ENCODE results near the gene RET.

RET gene

DNA sequence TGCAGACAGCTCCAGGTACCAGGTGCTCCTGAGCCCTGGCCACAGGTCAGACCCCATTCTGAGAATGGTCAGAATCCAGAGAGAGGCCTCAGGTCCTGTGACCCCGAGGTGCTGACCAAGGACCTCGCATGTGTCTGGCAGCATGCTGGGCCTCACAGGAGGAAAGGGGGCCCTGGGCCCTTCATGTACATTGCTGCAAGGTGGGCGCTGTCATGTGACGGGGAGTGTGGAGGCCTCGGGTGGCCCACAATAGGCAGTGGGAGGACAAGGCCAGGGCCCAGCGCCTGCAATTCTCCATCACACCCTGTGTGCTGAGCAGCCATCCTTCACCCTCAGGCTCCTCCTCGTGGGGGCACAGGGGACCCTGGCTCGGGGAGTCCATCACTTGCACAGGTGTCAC lies 15.5 kb upstream of the RET start:
- TF ChIP-seq, protein P1, sequence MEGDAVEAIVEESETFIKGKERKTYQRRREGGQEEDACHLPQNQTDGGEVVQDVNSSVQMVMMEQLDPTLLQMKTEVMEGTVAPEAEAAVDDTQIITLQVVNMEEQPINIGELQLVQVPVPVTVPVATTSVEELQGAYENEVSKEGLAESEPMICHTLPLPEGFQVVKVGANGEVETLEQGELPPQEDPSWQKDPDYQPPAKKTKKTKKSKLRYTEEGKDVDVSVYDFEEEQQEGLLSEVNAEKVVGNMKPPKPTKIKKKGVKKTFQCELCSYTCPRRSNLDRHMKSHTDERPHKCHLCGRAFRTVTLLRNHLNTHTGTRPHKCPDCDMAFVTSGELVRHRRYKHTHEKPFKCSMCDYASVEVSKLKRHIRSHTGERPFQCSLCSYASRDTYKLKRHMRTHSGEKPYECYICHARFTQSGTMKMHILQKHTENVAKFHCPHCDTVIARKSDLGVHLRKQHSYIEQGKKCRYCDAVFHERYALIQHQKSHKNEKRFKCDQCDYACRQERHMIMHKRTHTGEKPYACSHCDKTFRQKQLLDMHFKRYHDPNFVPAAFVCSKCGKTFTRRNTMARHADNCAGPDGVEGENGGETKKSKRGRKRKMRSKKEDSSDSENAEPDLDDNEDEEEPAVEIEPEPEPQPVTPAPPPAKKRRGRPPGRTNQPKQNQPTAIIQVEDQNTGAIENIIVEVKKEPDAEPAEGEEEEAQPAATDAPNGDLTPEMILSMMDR (conservative IDR thresholded peaks at IDR 0.05; ENCODE audit: control insufficient read depth, insufficient read depth, low read depth, low read length): no peak
- H3K4me3 ChIP-seq (ENCODE audit: control insufficient read depth, low read depth, low read length): no peak overlapping the region
- no peak for DNase-seq (ENCODE audit: low read depth)

DNA sequence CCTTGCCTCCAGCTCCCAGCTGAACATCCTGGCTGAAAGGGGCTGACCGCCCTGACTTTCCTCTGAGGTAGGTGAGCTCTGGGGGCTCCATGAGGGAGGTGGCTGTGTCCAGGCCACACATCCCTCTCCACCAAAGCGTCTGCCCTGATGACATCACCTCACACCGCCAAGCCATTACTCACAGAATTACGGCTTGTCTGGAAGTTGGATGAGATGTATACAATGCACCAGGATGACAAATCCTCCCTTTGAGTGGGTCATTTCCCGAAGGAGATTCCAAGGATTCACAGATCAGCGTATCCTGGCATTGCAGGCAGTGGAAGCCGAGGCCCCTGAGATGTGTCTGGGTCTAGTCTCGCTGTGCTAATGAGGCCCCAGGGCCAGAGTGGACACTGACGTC lies 15.1 kb upstream of the RET start:
- TF ChIP-seq, protein P1 (conservative IDR thresholded peaks at IDR 0.05; ENCODE audit: control insufficient read depth, insufficient read depth, low read depth, low read length): no peak

DNA sequence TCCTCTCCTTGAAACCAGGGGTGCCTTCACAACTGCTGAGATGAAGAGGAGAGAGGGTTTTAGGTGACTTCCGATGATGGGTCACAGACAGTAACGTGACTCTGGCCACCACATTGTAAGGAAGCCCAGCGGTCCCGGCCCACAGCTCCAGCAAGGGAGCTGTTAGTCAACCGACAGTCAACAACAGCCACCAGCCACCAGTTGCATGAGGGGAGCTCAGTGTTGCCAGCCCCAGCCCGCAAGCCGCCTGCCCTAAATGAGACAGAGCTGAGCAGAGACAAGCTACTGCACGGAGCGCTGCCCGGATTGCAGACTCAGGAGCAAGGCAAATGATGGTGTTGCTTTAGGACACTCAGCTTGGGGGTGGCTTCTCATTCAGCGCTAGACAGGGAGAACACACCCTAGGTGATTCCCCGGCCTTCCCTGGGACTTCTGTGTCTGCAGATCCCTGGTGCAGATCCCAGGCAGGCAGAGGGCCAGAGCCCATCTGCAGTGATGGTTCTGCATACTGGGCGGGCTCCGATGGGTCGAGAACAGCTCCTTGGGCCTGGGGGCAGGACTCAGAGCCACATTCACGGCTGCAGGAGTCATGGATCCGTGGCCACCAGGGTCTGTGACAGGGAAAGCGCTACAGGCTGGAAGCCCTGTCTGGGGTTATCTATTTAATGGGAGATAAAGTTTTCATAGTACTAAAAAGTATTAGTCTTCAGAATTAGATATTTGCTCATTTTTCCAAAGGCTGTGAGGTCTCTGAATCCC lies 14.3 kb upstream of the RET start:
- TF ChIP-seq, protein P1 (conservative IDR thresholded peaks at IDR 0.05; ENCODE audit: control insufficient read depth, insufficient read depth, low read depth, low read length): no peak
- DNase-seq (ENCODE audit: low read depth): no peak

More for the DNA sequence above, 15.1 kb upstream of the RET start:
- no peak overlapping the region for H3K4me3 ChIP-seq (ENCODE audit: control insufficient read depth, low read depth, low read length)
- no peak for DNase-seq (ENCODE audit: low read depth)

DNA sequence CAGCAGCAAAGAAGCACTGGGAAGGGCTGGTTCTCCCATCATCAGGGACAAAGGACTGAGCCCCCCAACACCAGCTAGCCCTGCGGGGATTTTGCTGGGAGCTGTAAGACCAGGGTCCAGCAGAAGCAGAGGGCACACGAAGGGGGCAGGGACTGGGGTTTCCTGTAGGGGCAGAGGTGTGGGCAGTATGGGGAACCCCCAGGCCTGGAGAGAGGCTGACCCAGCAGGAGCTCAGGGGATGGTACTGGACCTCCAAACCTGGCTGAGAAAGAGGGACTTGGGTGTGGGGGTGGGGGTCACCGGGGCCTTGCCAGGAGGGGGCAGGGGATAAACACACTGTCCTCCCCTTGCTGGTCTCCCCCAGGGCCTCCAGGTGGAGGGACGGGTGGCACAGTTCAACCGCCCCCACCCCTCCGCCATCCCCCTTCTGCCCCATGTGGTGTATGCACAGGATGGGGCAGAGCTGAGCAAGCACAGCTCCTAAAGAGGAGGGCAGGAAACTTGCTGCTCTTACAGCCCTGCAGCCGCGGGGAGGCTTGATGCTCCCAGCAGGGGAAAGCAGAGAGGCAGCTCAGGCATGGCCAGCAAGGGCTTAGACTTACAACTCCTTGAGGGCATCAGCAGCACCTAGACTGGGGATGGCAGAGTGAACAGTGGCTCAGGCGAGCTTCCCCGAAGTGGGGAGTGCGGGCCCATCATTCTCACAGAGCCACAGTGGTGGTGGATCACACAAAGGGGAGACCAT lies 12.4 kb upstream of the RET start:
- no peak overlapping the region for H3K4me3 ChIP-seq (ENCODE audit: control insufficient read depth, low read depth, low read length)
- no peak for DNase-seq (ENCODE audit: low read depth)
- TF ChIP-seq, protein P1 (conservative IDR thresholded peaks at IDR 0.05; ENCODE audit: control insufficient read depth, insufficient read depth, low read depth, low read length): no peak

More for the DNA sequence above, 14.3 kb upstream of the RET start:
- no peak overlapping the region for H3K4me3 ChIP-seq (ENCODE audit: control insufficient read depth, low read depth, low read length)

DNA sequence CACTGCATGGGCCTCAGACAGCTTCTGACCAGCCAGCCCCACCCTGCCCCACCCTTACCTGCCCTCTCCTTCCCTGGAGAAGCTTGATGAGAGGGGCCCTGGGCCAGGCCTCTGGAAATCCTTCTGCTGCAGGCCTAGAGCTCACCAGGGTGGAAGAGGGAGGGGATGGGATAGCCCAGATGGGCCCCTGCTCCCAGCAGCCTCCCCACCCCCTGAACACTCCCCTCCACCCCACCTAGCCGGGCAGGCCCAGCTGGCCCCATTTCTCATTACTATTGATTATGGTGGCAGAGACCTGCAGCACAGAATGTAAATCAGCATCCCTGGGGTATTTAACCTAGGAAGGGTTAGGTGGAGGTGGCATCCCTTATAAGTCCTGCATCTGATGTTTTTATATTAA lies 11.6 kb upstream of the RET start:
- TF ChIP-seq, protein P1 (conservative IDR thresholded peaks at IDR 0.05; ENCODE audit: control insufficient read depth, insufficient read depth, low read depth, low read length): no peak
- H3K4me3 ChIP-seq (ENCODE audit: control insufficient read depth, low read depth, low read length): no peak overlapping the region
- no peak for DNase-seq (ENCODE audit: low read depth)

DNA sequence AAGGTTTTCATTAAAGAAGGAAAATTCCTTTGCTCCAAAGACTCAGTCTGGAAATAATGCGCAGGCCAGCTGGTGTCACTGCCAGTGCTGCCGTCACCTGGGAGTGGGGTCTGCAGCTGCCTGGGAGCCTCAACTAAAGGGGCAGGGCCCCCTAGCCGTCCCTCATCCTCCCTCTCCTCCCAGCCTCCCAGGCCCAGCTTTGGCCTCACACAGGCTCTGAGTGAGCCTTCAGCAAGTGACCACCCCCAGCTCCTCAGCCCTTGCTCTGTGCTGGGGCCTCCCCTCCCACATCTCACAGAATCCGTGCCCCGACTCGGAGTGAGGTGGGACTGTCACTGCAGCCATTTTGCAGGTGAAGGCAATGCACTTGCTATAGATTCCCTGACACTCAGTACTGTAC lies 11.1 kb upstream of the RET start:
- H3K4me3 ChIP-seq (ENCODE audit: control insufficient read depth, low read depth, low read length): no peak overlapping the region
- no peak for DNase-seq (ENCODE audit: low read depth)
- TF ChIP-seq, protein P1 (conservative IDR thresholded peaks at IDR 0.05; ENCODE audit: control insufficient read depth, insufficient read depth, low read depth, low read length): no peak

Data from fibroblast of mammary gland (primary cell).